GM23248 (cell line): ENCODE measurements around the gene DUS1L. TPM values are rescaled to one million over a fixed set of nuclear protein-coding genes. Genes with fewer than 3 reads are reported as not detected.

ENCODE experiments used
- DNase-seq: peaks from one replicate; pipeline ENCODE4 v3.0.0-alpha.2; 2015
- H2AFZ ChIP-seq: fragments of 200-600 bp; sonication (generic); 2 replicates; pipeline ENCODE4 v1.6.1; 2016; ENCODE audit warnings: antibody characterized with exemption
- H3F3A ChIP-seq: fragments of 200-600 bp; sonication (generic); 2 replicates; pipeline ENCODE4 v1.6.1; 2016; ENCODE audit warnings: mild to moderate bottlenecking, antibody characterized with exemption, mixed run types; ENCODE audit not compliant: insufficient read depth
- H3K27ac ChIP-seq: fragments of 200-600 bp; sonication (generic); 2 replicates; pipeline ENCODE4 v1.5.1; 2016; ENCODE audit warnings: mild to moderate bottlenecking
- H3K27me3 ChIP-seq: fragments of 200-600 bp; sonication (generic); replicated peaks from 2 replicates; pipeline ENCODE4 v1.6.1; 2016; ENCODE audit warnings: mild to moderate bottlenecking; ENCODE audit not compliant: insufficient read depth
- H3K36me3 ChIP-seq: fragments of 200-600 bp; sonication (generic); 2 replicates; pipeline ENCODE4 v1.6.1; 2016; ENCODE audit warnings: low read depth, mild to moderate bottlenecking
- H3K4me1 ChIP-seq: fragments of 200-600 bp; sonication (generic); 2 replicates; pipeline ENCODE4 v1.6.1; 2016; ENCODE audit warnings: mild to moderate bottlenecking; ENCODE audit not compliant: insufficient read depth
- H3K4me2 ChIP-seq: fragments of 200-600 bp; sonication (generic); one replicate; pipeline ENCODE4 v1.6.1; 2016; ENCODE audit warnings: mild to moderate bottlenecking; ENCODE audit not compliant: unreplicated experiment
- H3K4me3 ChIP-seq: fragments of 200-600 bp; sonication (generic); 2 replicates; pipeline ENCODE4 v1.5.1; 2016; ENCODE audit warnings: mild to moderate bottlenecking
- H3K79me2 ChIP-seq: fragments of 200-600 bp; sonication (generic); 2 replicates; pipeline ENCODE4 v1.6.1; 2016; ENCODE audit warnings: mild to moderate bottlenecking; ENCODE audit not compliant: insufficient read depth
- H3K9ac ChIP-seq: fragments of 200-600 bp; sonication (generic); 2 replicates; pipeline ENCODE4 v1.6.1; 2016; ENCODE audit warnings: mild to moderate bottlenecking
- H3K9me2 ChIP-seq: fragments of 200-600 bp; sonication (generic); 2 replicates; pipeline ENCODE4 v1.6.1; 2016; ENCODE audit warnings: mixed run types, mild to moderate bottlenecking, moderate library complexity; ENCODE audit not compliant: insufficient read depth
- H3K9me3 ChIP-seq: fragments of 200-600 bp; sonication (generic); one replicate; pipeline ENCODE4 v1.6.1; 2017; ENCODE audit warnings: low read depth
- H4K20me1 ChIP-seq: fragments of 200-600 bp; sonication (generic); 2 replicates; pipeline ENCODE4 v1.6.0; 2016; ENCODE audit not compliant: insufficient read depth
- EZH2 ChIP-seq: fragments of 200-600 bp; sonication (generic); IDR thresholded peaks from 2 replicates; pipeline ENCODE4 v1.6.1; 2018; ENCODE audit warnings: antibody characterized with exemption, mild to moderate bottlenecking; ENCODE audit not compliant: insufficient read depth, poor library complexity, severe bottlenecking
- EZH2phosphoT487 ChIP-seq: fragments of 200-600 bp; sonication (generic); IDR thresholded peaks from 2 replicates; pipeline ENCODE4 v1.6.1; 2018; ENCODE audit warnings: antibody characterized with exemption, moderate library complexity, mild to moderate bottlenecking, low read depth; ENCODE audit not compliant: insufficient read depth
- WGBS, 2 experiments: methylation state at CpG; one replicate each; pipeline ENCODE4 v1.1.6; 2015 to 2017; ENCODE audit warnings: low lambda C conversion rate in 2 of 2, low coverage in 1 of 2; ENCODE audit errors: missing lambda C conversion rate in 2 of 2; 5-methylcytosine and 5-hydroxymethylcytosine counted together
- in situ Hi-C: fragments of 300-500 bp; cut with MboI; formaldehyde crosslinking; loops from 2 replicates; pipeline ENCODE4 v1.15.0; 2020
- polyA plus RNA-seq: library from polyadenylated mRNA; unstranded; fragments of >200 nt; fragmentation: Nextera tagmentation; extraction: Ambion mirVana; gene quantifications from 2 replicates; pipeline ENCODE4 v1.2.1, GENCODE V29; 2016
- total RNA-seq: library from RNA; depleted of rRNA; stranded (reverse); fragments of >200 nt; shearing (Covaris generic); gene quantifications from 2 replicates; pipeline ENCODE4 v1.2.3, GENCODE V29; 2014

DUS1L gene
- total and polyA plus RNA-seq, 2 experiments from 2014 or later, result 13.3 to 61.2 TPM

GRCh38 chr17:82028966-82029365 lies 36.6 kb downstream of the DUS1L start:
- TF ChIP-seq EZH2phosphoT487 (no peak), EZH2 (no peak)
- H3K4me3 ChIP-seq, result no peak overlapping the region
- 96 to 100% methylated on average over 9 of the region's 9 CpGs for WGBS, 2 experiments
- H3K27me3 ChIP-seq, result no peaks in the 10 kb centered on the region
- no peak overlapping the region for H2AFZ ChIP-seq
- no peaks in the 10 kb centered on the region for H3F3A ChIP-seq
- H3K36me3 ChIP-seq, result no peaks in the 10 kb centered on the region
- no peaks in the 10 kb centered on the region for H3K79me2 ChIP-seq
- H3K9ac ChIP-seq, result no peak overlapping the region
- H3K9me2 ChIP-seq, result no peaks in the 10 kb centered on the region
- no peak overlapping the region for H3K27ac ChIP-seq
- H3K4me1 ChIP-seq, result peaks cover 2% of the 10 kb centered on the region; the same call in 1 of the 2 replicates
- in situ Hi-C loops, result no loop called here
- no peak overlapping the region for H3K4me2 ChIP-seq
- no peak for DNase-seq
- H4K20me1 ChIP-seq, result no peaks in the 10 kb centered on the region
- H3K9me3 ChIP-seq, result no peaks in the 10 kb centered on the region

DNA sequence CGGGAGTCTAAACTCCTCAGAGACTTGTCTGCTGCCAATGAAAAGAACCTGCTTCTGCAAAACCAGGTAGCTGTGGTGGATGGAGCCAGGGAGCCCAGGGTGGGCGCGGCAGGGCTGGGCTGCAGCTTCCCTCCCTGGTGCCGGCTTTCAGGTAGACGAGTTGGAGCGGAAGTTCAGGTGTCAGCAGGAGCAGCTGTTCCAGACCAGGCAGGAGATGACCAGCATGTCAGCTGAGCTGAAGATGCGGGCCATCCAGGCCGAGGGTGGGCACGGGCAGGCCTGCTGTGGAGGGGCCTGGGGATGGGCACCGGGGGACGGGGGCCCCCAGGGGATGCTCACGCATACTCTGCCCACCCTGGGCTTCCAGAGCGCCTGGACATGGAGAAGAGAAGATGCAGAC lies 37.4 kb downstream of the DUS1L start:
- Histone ChIP-seq H3K36me3 (no peaks in the 10 kb centered on the region), H3K9me3 (no peaks in the 10 kb centered on the region), H3K27me3 (no peaks in the 10 kb centered on the region), H3K27ac (no peak overlapping the region), H3K4me3 (no peak overlapping the region), H4K20me1 (no peaks in the 10 kb centered on the region), H3F3A (no peaks in the 10 kb centered on the region), H3K9ac (no peak overlapping the region), H3K4me1 (peaks cover 5% of the 10 kb centered on the region; the same call in 1 of the 2 replicates), H2AFZ (no peak overlapping the region), H3K79me2 (no peaks in the 10 kb centered on the region), H3K9me2 (no peaks in the 10 kb centered on the region), H3K4me2 (no peak overlapping the region)
- in situ Hi-C loops, result no loop called here
- whole genome bisulfite sequencing, 2 experiments, result 91 to 93% methylated on average over 10 to 13 of the region's 13 CpGs
- DNase-seq, result no peak
- no peak for TF ChIP-seq EZH2
- no peak for TF ChIP-seq EZH2phosphoT487

DNA sequence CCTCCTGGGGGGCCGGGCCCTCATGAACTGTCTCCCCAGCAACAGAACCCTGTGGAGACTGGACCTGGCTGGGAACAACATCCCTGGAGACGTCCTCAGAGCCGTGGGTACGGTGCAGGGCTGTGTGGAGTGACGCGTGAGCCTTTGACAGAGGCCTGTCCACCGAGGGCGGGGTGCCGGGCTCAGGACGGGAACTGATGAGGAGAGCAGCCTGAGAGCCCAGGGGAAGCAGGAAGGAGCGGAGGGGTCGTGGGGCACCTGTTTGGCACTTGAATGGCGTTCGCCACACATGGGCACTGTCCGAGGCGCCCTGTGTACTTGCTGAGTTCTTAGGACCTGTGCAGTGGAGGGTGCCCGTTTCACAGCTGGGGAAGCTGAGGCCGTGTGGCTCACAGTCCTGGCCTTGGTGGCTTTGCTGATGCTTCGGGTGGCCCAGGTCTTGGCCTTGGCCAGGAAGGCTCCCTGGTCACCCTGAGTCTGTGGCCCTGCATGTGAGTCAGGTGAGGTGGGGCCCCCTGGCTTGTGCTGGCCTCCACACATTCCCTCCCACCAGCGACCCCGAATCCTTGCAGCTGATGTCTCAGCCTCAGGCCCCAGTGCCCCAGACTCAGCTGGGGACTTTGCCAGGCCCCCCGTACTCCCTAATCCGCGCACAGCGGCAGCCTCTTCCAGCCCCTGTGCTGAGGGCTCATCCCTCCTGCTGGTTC lies 40.0 kb downstream of the DUS1L start:
- H3K9me3 ChIP-seq, result no peaks in the 10 kb centered on the region
- in situ Hi-C loops, result no loop called here
- DNase-seq, result no peak
- H4K20me1 ChIP-seq, result no peaks in the 10 kb centered on the region
- no peaks in the 10 kb centered on the region for H3F3A ChIP-seq
- H3K36me3 ChIP-seq, result no peaks in the 10 kb centered on the region
- TF ChIP-seq EZH2 (no peak), EZH2phosphoT487 (no peak)
- no peak overlapping the region for H3K4me3 ChIP-seq
- no peaks in the 10 kb centered on the region for H3K79me2 ChIP-seq
- no peaks in the 10 kb centered on the region for H3K27me3 ChIP-seq
- 92% methylated on average over 21 to 25 of the region's 25 CpGs for WGBS, 2 experiments
- peaks cover 5% of the 10 kb centered on the region; the same call in 1 of the 2 replicates for H3K4me1 ChIP-seq
- no peaks in the 10 kb centered on the region for H3K9me2 ChIP-seq
- no peak overlapping the region for H3K27ac ChIP-seq
- no peak overlapping the region for H2AFZ ChIP-seq
- H3K9ac ChIP-seq, result no peak overlapping the region
- H3K4me2 ChIP-seq, result no peak overlapping the region

GRCh38 chr17:82024859-82025258 lies 40.7 kb downstream of the DUS1L start:
- Histone ChIP-seq H2AFZ (no peak overlapping the region), H3K79me2 (no peaks in the 10 kb centered on the region), H3F3A (no peaks in the 10 kb centered on the region), H3K4me1 (peaks cover 5% of the 10 kb centered on the region; the same call in 1 of the 2 replicates), H3K4me3 (no peak overlapping the region), H4K20me1 (no peaks in the 10 kb centered on the region), H3K27ac (no peak overlapping the region), H3K4me2 (no peak overlapping the region), H3K27me3 (no peaks in the 10 kb centered on the region), H3K36me3 (no peaks in the 10 kb centered on the region), H3K9ac (no peak overlapping the region), H3K9me2 (no peaks in the 10 kb centered on the region), H3K9me3 (no peaks in the 10 kb centered on the region)
- no peak for TF ChIP-seq EZH2phosphoT487
- TF ChIP-seq EZH2, result no peak
- 92 to 95% methylated on average over 17 of the region's 17 CpGs for WGBS, 2 experiments
- in situ Hi-C loops, result no loop called here
- no peak for DNase-seq
